H9 (cell line): ENCODE measurements around the gene TANGO6. TPM values are rescaled to one million over a fixed set of nuclear protein-coding genes. Genes with fewer than 3 reads are reported as not detected.

ENCODE experiments used
- DNase-seq: peaks from one replicate; pipeline ENCODE4 v3.0.0-alpha.2; 2017
- H2AFZ ChIP-seq: one replicate; pipeline ENCODE4 v1.6.1; 2013; ENCODE audit warnings: mild to moderate bottlenecking, low read length, control low read depth, moderate library complexity
- H2AK5ac ChIP-seq: 2 replicates; pipeline ENCODE4 v1.6.1; 2013; ENCODE audit warnings: low read length, control low read depth, mixed read lengths; ENCODE audit not compliant: insufficient read length
- H2BK120ac ChIP-seq: one replicate; pipeline ENCODE4 v1.6.1; 2013; ENCODE audit warnings: low read depth, mild to moderate bottlenecking, low read length, control low read depth, inconsistent platforms; ENCODE audit not compliant: poor library complexity, severe bottlenecking
- H2BK12ac ChIP-seq: 2 replicates; pipeline ENCODE4 v1.6.1; 2013; ENCODE audit warnings: low read length, control low read depth, mixed read lengths, low read depth; ENCODE audit not compliant: insufficient read length
- H2BK15ac ChIP-seq: 2 replicates; pipeline ENCODE4 v1.6.1; 2013; ENCODE audit warnings: low read depth, low read length, control low read depth
- H2BK20ac ChIP-seq: one replicate; pipeline ENCODE4 v1.6.1; 2013; ENCODE audit warnings: low read depth, mild to moderate bottlenecking, low read length, control low read depth, inconsistent platforms; ENCODE audit not compliant: poor library complexity, severe bottlenecking
- H2BK5ac ChIP-seq: 2 replicates; pipeline ENCODE4 v1.6.1; 2013; ENCODE audit warnings: low read length, control low read depth, mixed read lengths; ENCODE audit not compliant: insufficient read length
- H3K14ac ChIP-seq: 2 replicates; pipeline ENCODE4 v1.6.1; 2013; ENCODE audit warnings: low read length, control low read depth; ENCODE audit not compliant: insufficient read depth
- H3K18ac ChIP-seq: 2 replicates; pipeline ENCODE4 v1.6.1; 2013; ENCODE audit warnings: low read depth, mild to moderate bottlenecking, mixed read lengths, low read length, control low read depth; ENCODE audit not compliant: insufficient read length
- H3K23ac ChIP-seq: 2 replicates; pipeline ENCODE4 v1.6.1; 2013; ENCODE audit warnings: low read length, control low read depth, mixed read lengths, low read depth; ENCODE audit not compliant: insufficient read length
- H3K23me2 ChIP-seq: 2 replicates; pipeline ENCODE4 v1.6.1; 2013; ENCODE audit warnings: low read depth, mild to moderate bottlenecking, mixed read lengths, low read length, control low read depth; ENCODE audit not compliant: insufficient read length, poor library complexity, severe bottlenecking
- H3K27ac ChIP-seq: 2 replicates; pipeline ENCODE4 v1.5.1; 2013; ENCODE audit warnings: low read length, control low read depth, mixed read lengths, low read depth; ENCODE audit not compliant: insufficient read length
- H3K27me3 ChIP-seq: 2 replicates; pipeline ENCODE4 v1.6.1; 2013; ENCODE audit warnings: low read length, control low read depth, inconsistent platforms; ENCODE audit not compliant: insufficient read depth
- H3K4ac ChIP-seq: 2 replicates; pipeline ENCODE4 v1.6.1; 2013; ENCODE audit warnings: low read depth, mild to moderate bottlenecking, control low read depth, inconsistent platforms, low read length, moderate library complexity
- H3K4me1 ChIP-seq: 2 replicates; pipeline ENCODE4 v1.6.1; 2013; ENCODE audit warnings: low read length, control low read depth, inconsistent platforms; ENCODE audit not compliant: insufficient read depth
- H3K4me2 ChIP-seq: 2 replicates; pipeline ENCODE4 v1.6.1; 2013; ENCODE audit warnings: low read length, control low read depth, mixed read lengths; ENCODE audit not compliant: insufficient read length, insufficient read depth
- H3K56ac ChIP-seq: 2 replicates; pipeline ENCODE4 v1.6.1; 2013; ENCODE audit warnings: low read depth, mild to moderate bottlenecking, mixed read lengths, low read length, control low read depth; ENCODE audit not compliant: insufficient read length
- H3K79me1 ChIP-seq: 2 replicates; pipeline ENCODE4 v1.6.1; 2013; ENCODE audit warnings: low read depth, mild to moderate bottlenecking, moderate library complexity, low read length, control low read depth, inconsistent platforms; ENCODE audit not compliant: insufficient read depth, poor library complexity, severe bottlenecking
- H3K79me2 ChIP-seq: 2 replicates; pipeline ENCODE4 v1.6.1; 2013; ENCODE audit warnings: low read length, control low read depth, inconsistent platforms; ENCODE audit not compliant: insufficient read depth
- H3K9ac ChIP-seq: 2 replicates; pipeline ENCODE4 v1.6.1; 2013; ENCODE audit warnings: low read length, control low read depth, mixed read lengths; ENCODE audit not compliant: insufficient read length; ENCODE audit errors: extremely low read depth
- H3K9me3 ChIP-seq: one replicate; pipeline ENCODE4 v1.6.1; 2013; ENCODE audit warnings: low read depth, low read length, inconsistent platforms; ENCODE audit not compliant: control insufficient read depth
- H3T11ph ChIP-seq: one replicate; pipeline ENCODE4 v1.6.1; 2013; ENCODE audit warnings: mild to moderate bottlenecking, low read length, control low read depth, inconsistent platforms
- H4K20me1 ChIP-seq: one replicate; pipeline ENCODE4 v1.6.1; 2013; ENCODE audit not compliant: control insufficient read depth, insufficient read length, insufficient read depth
- H4K5ac ChIP-seq: 2 replicates; pipeline ENCODE4 v1.6.1; 2013; ENCODE audit warnings: low read depth, mild to moderate bottlenecking, mixed read lengths, low read length, control low read depth; ENCODE audit not compliant: insufficient read length
- H4K8ac ChIP-seq: replicated peaks from 2 replicates; pipeline ENCODE4 v1.6.1; 2013; ENCODE audit warnings: low read length, control low read depth, mixed read lengths, low read depth; ENCODE audit not compliant: insufficient read length
- H4K91ac ChIP-seq: 2 replicates; pipeline ENCODE4 v1.6.1; 2013; ENCODE audit warnings: low read depth, mild to moderate bottlenecking, moderate library complexity, mixed read lengths, low read length, control low read depth; ENCODE audit not compliant: insufficient read length
- H3K27ac Mint-ChIP-seq, 3 experiments: 2 replicates in 2 of 3; 3 replicates in 1 of 3; pipeline ENCODE4 v1.8.0; 2020 to 2021; ENCODE audit warnings: mixed read lengths in 3 of 3, mild to moderate bottlenecking in 1 of 3, moderate library complexity in 1 of 3
- H3K27me3 Mint-ChIP-seq: 2 replicates; pipeline ENCODE4 v1.8.0; 2021; ENCODE audit warnings: low read depth, mild to moderate bottlenecking, moderate library complexity, mixed read lengths
- H3K36me3 Mint-ChIP-seq, 3 experiments: 2 replicates in 2 of 3; 3 replicates in 1 of 3; pipeline ENCODE4 v1.8.0; 2020 to 2021; ENCODE audit warnings: low read depth in 3 of 3, mixed read lengths in 3 of 3; ENCODE audit not compliant: insufficient read depth in 1 of 3
- H3K4me1 Mint-ChIP-seq, 2 experiments: 2 replicates each; pipeline ENCODE4 v1.8.0; 2020; ENCODE audit warnings: mixed read lengths in 2 of 2
- H3K4me3 Mint-ChIP-seq, 2 experiments: 2 replicates in 1 of 2; 3 replicates in 1 of 2; pipeline ENCODE4 v1.8.0; 2020 to 2021; ENCODE audit warnings: mild to moderate bottlenecking in 2 of 2, mixed read lengths in 2 of 2, moderate library complexity in 1 of 2
- H3K9me3 Mint-ChIP-seq, 2 experiments: 2 replicates in 1 of 2; 3 replicates in 1 of 2; pipeline ENCODE4 v1.8.0; 2020; ENCODE audit warnings: mild to moderate bottlenecking in 2 of 2, mixed read lengths in 2 of 2, moderate library complexity in 1 of 2
- WGBS: extraction: QIAGEN DNeasy Blood & Tissue Kit; methylation state at CpG from one replicate; pipeline ENCODE4 v1.1.7; 2013; ENCODE audit warnings: missing lambda C conversion rate, low lambda C conversion rate, mixed read lengths; ENCODE audit not compliant: insufficient read length; ENCODE audit errors: extremely low coverage; 5-methylcytosine and 5-hydroxymethylcytosine counted together
- total RNA-seq: library from RNA; stranded (reverse); gene quantifications from 2 replicates; pipeline ENCODE4 v1.2.1, GENCODE V29; 2021
- TF ChIP-seq, protein P1 (sequence below): fragments of 200-600 bp; sonication (generic); conservative IDR thresholded peaks from 3 replicates; pipeline ENCODE4 v1.8.0; 2021; ENCODE audit warnings: antibody characterized with exemption, mild to moderate bottlenecking

TANGO6 gene
- total RNA-seq, 1 experiment from 2014 or later: 12.0 TPM

DNA sequence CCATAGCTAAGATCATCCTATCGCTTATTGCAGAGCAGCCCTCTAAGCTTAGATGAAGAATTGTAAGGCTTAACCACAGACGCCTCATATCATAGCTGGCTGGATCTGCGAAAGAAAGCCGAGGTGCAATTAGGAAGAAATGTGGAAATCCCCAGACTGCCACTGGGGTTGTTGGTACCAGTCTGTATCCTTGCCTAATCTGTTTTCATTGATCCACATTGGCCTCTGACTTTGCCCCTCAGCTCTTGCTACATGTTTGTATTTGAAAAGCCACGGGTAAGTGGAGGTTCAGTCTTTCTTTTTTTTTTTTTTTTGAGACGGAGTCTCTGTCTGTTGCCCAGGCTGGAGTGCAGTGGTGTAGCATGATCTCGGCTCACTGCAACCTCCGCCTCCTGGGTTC, 48.9 kb downstream of the TANGO6 start:
- Mint-ChIP-seq H3K4me3 (no peak overlapping the region), H3K9me3 (no peaks in the 10 kb centered on the region), H3K27me3 (no peaks in the 10 kb centered on the region), H3K36me3 (no peaks in the 10 kb centered on the region; a peak in 1 of 7 replicates), H3K4me1 (no peaks in the 10 kb centered on the region), H3K27ac (no peak overlapping the region)
- Histone ChIP-seq H2AFZ (no peak overlapping the region), H3K79me1 (no peaks in the 10 kb centered on the region), H2BK120ac (no peak overlapping the region), H3T11ph (no peak overlapping the region), H4K5ac (no peak overlapping the region), H3K27ac (no peak overlapping the region), H2BK15ac (no peak overlapping the region), H3K56ac (no peak overlapping the region), H2BK5ac (no peak overlapping the region), H3K18ac (no peak overlapping the region), H2AK5ac (no peak overlapping the region), H2BK12ac (no peak overlapping the region), H4K8ac (no peak overlapping the region), H3K23ac (no peak overlapping the region), H4K91ac (no peak overlapping the region), H3K14ac (no peak overlapping the region), H3K9me3 (no peaks in the 10 kb centered on the region), H4K20me1 (no peaks in the 10 kb centered on the region), H3K4me1 (no peaks in the 10 kb centered on the region), H2BK20ac (no peak overlapping the region), H3K4ac (no peak overlapping the region), H3K23me2 (no peaks in the 10 kb centered on the region), H3K79me2 (no peaks in the 10 kb centered on the region), H3K9ac (no peak overlapping the region), H3K27me3 (no peaks in the 10 kb centered on the region), H3K4me2 (no peak overlapping the region)
- no peak for DNase-seq
- TF ChIP-seq, protein P1, sequence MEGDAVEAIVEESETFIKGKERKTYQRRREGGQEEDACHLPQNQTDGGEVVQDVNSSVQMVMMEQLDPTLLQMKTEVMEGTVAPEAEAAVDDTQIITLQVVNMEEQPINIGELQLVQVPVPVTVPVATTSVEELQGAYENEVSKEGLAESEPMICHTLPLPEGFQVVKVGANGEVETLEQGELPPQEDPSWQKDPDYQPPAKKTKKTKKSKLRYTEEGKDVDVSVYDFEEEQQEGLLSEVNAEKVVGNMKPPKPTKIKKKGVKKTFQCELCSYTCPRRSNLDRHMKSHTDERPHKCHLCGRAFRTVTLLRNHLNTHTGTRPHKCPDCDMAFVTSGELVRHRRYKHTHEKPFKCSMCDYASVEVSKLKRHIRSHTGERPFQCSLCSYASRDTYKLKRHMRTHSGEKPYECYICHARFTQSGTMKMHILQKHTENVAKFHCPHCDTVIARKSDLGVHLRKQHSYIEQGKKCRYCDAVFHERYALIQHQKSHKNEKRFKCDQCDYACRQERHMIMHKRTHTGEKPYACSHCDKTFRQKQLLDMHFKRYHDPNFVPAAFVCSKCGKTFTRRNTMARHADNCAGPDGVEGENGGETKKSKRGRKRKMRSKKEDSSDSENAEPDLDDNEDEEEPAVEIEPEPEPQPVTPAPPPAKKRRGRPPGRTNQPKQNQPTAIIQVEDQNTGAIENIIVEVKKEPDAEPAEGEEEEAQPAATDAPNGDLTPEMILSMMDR: no peak
- no CpG with 5 or more reads among the region's 8 CpGs for WGBS
